Left kidney (tissue), 8 donors: Measurements from ENCODE around the gene RAB6D. TPM values are rescaled to one million over a fixed set of nuclear protein-coding genes. Genes with fewer than 3 reads are reported as not detected.
"Not testable (repeated sequence)": the region's sequence is repeated elsewhere in the genome, so short reads cannot be mapped to it uniquely, and the experiment has no call there.

Experiments used
- DNase-seq: peaks from one replicate; pipeline ENCODE4 v3.0.0-alpha.2; 2013
- long read RNA-seq, 8 donors: transcript quantifications; one replicate each; lab custom pipeline, GENCODE V29; 2026
- polyA plus RNA-seq: library from polyadenylated mRNA; unstranded; fragments of 120-200 nt; gene quantifications from one replicate; pipeline ENCODE4 v1.2.1, GENCODE V29; 2013; ENCODE audit not compliant: insufficient read length

The RAB6D gene
- 1.7 TPM for polyA plus RNA-seq
- long read RNA-seq, donor 1 = 0 reads
- long read RNA-seq, donor 2, partial matches to known transcripts = 0 of 1 reads
- long read RNA-seq, donor 2, other reads (novel, unspliced or antisense) = 0 of 1 reads
- long read RNA-seq, donor 3 = 0 reads
- long read RNA-seq, donor 4, partial matches to known transcripts = 0 of 1 reads
- long read RNA-seq, donor 4, other reads (novel, unspliced or antisense) = 0 of 1 reads
- long read RNA-seq, donor 5 = 0 reads
- long read RNA-seq, donor 6 = 0 reads
- long read RNA-seq, donor 7 = 0 reads
- long read RNA-seq, donor 8 = 0 reads

DNA sequence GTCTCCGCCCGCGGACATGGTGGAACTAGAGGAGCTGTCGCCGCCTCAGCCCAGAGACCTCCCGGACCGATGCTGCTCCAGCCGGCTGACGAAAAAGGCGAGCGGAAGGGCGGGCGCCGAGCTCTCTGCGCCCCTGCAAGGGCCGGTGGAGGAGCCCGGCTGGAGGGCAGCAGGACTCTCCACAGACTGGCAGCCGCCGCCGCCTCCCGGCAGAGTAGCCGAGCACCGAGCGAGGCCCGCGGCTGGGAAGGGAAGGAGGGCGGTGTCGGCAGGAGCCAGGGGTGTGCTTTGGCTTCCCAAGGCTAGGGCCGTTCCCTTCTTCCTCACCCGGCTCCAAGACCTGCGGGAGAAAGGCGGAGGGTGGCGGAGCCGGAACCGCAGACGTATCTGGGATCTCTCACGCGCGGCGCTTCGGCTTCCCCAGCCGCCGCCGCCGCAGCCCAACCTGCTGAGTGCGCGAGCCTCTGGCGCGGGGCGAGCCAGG is at the start of gene RAB6D:
RAB6D (minus strand) TSS at position 466 of the 484 bp plus-strand sequence; CDS start at position 18, 448 bp downstream.
- peak; percentile 10 for DNase-seq

DNA sequence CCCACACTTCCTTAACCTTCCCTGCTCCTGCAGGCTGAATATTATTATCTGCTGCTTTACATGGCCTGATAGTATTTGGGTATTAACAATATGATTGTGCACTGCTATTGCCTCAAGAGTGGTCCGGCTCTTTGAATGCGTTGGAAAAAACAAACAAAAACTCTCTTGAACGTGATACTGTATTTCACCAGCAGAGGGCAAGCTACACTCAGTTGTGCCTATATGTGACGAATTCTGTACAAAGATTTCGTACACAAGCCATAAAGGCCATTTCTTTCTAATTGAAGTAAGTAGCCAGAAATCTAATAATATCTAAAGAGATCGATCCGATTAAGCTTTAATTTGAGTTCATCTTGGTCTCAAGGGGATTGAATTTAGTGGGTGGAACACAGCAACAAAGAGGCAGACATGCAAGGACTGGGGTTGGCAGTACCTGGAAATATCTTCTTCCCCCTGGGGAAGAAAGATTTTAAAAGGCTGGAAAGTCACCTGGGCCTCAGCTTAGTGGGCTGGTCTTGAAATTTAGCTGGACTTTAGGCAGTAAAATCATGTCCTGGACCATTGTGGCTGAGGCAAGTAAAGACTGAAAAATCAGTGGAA is 49.3 kb upstream of the RAB6D start:
- peak; percentile 76 for DNase-seq

DNA sequence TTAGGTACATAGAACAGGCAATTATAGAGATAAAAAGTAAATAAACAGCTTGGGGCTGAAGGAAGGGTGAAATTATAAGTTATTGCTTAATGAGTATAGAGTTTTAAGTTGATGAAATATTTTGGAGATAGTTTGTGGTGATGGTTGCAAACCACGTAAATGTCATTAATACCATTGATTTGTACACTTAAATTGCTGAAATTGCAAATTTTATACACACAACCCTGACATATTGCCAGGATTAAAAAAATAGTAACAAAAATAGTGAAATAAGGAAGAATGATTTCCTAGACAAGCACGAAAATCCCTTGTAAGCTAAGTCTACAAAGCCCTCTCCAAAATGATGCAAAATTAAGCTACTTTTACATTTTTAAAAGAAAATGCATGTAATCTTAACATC is 46.2 kb upstream of the RAB6D start:
- DNase-seq = no peak

DNA sequence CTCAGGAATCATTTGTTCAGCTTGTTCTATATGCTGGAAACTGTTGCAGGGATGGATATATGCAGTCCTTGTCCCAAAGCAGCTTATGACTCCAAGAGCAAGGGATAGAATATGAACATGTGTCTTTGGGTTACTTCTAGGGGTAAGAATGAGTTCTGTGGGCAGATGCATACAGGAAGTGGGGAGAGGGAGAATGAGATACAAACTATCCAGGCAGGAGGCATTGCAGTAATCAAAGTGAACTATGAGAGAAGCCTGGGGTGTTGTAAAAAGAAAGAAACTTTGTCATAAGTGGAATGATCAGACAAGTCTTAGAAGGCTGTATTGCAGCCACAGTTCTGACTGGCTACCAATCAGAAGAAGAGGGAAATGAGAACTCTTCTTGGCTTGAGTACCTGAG is 44.8 kb upstream of the RAB6D start:
- DNase-seq = no peak

DNA sequence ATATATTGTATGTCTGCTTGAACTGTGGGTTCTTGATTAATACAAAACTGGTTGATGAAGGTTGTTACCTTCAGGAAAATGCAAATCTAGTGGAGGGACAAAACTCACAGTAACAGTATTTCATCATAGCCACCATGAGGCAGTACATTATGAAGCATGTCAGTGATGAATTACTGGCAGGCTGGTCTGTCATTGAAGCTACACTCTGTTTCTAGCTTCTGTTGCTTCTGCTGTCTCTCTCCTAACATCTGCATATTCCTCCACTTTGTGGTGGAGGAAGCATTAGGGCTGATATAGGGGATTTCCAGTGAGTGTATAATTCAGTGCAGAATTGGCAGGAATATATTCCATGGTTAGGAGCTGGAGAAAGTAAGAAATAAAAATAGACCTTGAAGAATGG is 44.2 kb upstream of the RAB6D start:
- no peak for DNase-seq

DNA sequence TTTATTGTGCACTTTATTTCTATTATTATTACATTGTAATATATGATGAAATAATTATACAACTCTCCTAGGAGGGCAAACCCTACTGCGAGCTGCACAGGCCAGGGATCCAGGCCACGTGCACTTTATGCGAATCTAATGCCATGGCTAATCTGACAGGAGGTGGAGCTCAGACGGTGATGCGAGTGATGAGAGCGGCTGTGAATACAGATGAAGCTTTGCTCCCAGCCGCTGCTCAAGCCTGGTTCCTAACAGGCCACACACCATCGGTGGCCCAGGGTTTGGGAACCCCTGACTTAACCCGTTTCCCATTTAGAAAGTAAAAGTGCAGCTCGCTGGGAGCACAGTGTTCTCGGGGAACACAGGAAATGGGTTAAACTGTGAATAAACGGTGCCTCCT is 40.8 kb upstream of the RAB6D start:
- DNase-seq = no peak

DNA sequence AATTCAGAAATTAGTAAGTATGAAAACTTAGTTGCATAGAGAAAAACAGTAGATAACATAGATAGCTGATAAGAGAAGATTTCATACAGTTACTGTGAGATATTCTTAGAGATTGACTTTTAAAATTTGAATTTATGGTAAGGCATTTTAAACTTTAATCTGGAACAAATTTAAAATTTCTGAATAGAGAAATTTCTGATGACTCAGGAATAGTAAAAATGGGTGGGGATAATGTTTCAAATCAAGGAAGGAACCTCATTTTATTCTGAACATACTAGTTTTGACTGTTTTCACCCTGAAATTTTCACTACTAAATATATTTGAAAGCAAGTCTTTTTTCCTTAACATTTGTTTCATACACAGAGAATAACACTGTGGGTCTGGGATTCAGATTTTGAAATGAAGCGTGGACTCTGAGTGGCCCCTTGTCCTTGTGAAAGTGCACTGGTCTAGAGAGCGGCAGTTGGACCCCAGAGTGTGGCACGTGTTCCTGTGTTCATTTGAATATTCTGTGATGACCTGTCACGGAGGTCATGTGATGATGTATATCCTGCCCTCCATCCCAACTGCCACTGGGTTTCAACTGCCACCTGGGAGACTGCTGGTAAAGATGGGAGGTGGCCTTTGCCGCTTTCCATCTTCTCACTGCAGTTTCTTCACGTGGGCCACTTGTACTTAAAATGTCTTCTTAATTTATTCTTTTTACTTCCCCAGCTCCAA is 38.5 kb upstream of the RAB6D start:
- no peak for DNase-seq

DNA sequence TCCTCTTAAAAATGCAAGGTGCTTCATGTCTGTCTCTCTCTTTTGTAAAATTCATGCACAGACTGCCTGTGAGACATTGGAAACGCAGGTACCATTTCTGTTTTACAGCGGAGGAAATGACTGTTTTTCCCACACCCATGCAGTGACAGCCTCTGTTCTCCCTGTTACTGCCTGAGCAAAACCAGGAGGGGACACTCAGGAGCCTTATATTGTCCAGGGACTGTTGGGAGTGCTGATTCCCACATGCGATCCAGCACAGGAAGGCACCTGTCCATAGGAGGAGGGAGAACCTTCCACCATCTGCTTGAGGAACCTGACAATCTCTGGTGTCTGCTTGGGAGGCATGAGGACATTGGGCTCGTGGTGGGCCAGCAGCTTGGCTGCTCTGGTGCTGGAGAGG is 36.9 kb upstream of the RAB6D start:
- no peak for DNase-seq

DNA sequence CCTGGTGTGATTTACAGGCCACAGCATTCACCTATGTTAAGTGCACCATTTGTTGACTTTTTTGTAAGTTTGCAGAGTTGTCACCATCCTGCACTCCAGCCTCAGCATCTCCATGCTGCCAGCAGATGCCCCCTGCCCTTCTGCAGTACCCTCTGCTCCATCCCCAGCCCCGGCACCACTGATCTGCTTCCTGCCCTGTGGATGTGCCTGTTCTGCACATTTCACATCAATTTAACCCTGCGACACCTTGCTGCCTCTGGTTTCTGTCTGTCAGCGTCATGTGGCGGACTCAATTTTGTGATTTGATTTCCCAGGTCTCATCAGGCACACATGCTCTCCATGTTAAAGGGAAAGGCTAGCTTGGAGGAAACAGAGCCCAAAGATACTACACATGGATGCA is 36.5 kb upstream of the RAB6D start:
- DNase-seq = not testable (repeated sequence)

DNA sequence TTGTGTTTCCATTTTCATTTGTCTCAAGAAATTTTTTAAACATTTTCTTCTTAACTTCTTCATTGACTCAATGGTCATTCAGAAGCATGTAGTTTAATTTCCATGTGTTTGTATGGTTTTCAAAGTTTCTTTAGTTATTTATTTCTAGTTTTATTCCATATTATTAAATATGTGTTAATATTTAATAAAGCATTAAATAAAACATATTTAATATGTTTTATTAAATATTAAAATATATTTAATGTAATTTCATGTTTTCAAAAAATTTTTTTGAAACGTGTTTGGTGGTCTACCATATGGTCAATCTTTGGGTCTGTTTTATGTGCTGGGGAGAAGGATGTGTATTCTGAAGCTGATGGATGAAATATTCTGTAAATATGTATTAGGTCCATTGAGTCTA is 32.2 kb upstream of the RAB6D start:
- DNase-seq = not testable (repeated sequence)

DNA sequence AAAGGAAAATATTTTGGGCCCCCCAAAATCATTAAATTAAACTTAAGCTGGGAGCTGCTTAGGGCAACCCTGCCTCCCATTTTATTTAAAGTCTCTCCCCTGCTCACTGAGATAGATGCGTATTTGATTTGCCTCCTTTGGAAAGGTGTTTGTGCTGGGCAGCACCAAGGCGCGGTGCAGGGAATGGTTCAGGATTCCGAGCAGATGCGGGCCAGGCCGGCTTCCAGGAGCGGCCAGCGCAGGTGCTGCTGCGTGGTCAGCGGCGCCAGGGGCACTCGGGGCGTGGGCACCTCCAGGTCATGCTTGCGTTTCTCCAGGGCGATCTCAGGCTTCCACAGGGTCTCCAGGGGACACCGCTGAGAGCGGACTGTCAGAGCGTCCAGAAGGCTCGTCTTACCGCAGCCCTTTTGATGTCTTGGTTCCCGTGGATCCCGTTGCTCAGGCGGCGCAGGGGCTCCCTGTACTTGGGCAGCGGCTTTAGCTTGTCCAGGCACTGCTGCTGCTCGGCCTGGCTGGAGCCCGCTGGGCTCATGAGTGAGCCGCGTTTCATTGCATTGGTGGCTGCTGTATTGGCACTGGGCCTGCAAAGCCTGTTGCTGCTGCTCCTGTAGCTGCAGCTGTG is 31.2 kb upstream of the RAB6D start:
- DNase-seq = not testable (repeated sequence)

DNA sequence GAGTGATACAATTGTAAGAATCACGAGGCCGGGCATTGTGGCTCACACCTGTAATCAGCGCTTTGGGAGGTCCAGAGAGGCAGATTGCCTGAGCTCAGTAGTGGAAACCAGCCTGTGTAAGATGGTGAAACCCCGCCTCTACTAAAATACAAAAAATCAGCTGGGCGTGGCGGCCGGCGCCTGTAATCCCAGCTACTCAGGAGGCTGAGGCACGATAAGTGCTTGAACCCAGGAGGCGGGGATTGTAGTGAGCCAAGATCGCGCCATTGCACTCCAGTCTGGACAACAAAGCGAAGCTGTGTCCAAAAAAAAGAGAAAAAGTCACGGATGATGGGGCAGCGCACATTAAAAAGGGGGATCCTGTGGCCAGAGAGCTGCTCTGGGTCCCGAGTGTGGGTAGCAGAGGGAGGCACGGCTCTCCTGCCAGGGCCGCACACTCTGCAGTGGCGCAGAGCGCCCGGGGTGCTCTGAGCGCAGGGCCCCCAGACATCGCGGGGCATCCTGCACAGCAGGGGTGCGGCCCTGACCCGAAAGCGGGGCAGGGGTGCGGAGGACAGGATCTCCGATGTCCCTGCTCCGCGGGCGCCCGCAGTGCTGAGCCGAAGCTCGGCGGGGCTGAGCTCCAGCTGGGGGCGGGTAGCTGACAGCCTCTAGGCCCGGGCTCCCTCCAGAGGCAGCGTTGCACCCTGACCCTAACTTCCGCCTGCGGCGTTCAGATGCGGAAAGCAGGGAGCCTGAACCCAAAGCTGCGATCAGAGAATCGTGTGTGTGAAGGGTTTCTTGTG is 30.4 kb upstream of the RAB6D start:
- DNase-seq = no peak

DNA sequence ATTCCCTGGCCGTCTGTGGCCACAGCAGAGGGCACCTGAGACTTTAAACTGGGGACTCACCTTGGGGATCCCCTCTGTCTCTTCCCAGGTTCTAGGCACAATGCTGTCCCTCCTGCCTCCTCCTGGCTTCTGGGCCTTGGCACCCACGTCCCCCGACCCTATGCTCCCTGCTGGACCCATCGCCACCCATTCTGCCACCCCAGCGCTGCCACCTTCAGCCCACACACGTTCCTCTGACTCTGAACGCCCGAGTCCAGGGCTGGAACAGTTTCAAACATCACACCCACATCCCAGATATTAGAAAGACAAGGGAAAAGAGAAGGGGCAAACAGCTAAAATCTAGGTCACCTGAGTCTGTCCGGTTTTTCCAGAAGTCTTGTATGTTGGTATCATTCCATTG is 28.0 kb upstream of the RAB6D start:
- not testable (repeated sequence) for DNase-seq

DNA sequence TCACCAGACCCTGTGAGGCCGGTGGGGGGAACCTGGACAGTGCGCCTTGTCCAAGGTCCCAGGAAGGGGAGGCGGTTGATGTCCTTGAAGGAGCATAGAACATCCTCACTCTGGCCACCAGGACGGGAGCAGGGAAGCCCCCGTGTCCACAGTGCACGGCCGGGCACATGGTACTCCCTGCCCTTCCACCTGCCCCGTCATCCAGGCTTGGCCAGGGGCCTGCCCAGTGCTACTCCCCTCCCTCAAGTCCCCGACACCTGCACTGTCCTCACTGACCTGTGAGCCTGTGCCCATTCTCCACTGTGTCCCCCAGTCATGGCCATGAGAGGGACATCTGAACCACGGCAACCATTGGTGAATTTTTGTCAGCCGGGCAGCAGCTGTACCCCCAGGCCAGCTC is 27.5 kb upstream of the RAB6D start:
- not testable (repeated sequence) for DNase-seq

DNA sequence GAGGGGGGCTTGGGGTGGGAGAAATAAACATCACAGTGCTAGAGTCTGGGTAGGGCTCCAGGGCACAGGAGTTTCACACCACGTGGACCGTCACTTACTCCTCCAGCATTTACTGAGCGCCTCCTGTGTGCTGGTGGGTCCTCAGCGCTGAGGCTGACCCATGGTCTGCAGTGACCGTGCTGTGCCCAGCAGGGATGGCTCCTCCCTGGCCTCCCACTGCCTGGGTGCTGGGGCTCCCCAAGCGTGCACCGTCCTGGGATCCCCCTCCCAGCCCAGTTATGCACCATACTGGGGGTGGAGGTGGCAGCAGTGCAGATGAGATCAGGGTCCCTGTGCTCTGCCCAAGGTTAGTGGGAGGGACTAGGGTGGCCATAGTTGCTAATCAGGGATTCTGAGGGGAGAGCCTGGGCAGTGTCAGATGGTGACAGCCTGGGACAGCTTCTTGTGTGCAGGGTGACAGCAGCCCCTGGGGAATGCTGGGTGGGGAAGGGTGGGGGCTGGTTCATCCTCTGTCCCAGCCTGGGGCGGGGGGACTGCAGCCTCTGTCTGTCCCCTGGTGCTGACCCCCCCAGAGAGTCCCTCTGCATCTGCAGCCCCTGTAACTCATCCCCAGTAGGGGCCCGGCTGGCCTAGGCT is 26.6 kb upstream of the RAB6D start:
- not testable (repeated sequence) for DNase-seq

DNA sequence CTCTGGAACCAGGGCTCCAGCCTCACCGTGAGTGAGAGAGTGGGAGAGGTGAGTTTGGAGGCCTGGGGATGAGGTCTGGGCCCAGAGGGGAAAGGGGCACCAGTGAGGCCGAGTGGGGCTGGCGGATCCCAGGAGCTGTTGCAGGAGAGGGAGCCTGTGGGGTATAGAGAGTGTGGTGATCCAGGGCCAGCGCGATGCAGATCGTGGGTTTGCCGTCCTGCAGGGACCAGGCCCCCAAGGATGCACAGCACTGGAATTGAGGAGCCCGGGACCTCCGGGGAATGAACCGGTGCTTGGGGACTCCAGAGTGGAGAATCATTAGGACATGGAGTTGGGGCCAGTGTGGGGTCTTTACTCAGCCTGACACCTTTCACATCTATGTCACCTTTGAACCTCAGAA is 25.7 kb upstream of the RAB6D start:
- DNase-seq = no peak

DNA sequence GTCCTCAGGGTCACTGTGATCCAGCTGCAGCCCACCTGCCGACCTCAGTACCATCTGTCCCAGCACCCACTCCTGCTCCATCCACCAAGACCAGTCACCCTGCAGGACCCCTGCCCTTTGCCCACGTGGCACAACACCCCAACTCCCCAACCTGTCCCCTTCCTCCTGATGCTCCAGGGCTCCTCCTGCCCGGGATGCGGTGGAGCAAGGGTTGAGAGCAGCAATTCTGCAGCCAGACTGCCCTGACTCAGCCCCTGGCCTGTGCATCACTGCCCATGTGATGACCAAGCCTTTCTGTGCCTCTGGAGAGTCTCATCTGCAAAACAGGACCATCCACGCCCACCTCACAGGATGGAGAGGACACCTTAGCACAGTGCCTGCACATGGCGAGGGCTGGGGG is 24.9 kb upstream of the RAB6D start:
- DNase-seq = not testable (repeated sequence)

DNA sequence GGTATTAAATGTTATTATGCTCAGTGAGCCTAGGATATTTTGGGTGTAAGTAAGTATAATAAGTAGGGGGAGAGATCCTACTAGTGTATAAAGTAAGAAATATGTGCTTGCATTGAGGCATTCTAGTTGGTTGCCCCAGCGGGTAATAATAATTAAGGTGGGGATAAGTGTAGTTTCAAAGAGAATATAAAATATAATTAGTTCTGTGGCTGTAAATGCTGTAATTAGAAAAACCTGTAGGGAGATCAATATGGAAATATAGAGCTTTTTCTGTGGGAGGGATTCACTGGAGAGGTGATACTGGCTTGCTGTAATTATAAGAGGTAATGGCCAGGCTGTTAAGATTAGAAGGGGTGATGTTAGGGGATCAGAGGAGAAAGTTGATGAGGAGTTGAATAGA is 9.1 kb upstream of the RAB6D start:
- DNase-seq = not testable (repeated sequence)

DNA sequence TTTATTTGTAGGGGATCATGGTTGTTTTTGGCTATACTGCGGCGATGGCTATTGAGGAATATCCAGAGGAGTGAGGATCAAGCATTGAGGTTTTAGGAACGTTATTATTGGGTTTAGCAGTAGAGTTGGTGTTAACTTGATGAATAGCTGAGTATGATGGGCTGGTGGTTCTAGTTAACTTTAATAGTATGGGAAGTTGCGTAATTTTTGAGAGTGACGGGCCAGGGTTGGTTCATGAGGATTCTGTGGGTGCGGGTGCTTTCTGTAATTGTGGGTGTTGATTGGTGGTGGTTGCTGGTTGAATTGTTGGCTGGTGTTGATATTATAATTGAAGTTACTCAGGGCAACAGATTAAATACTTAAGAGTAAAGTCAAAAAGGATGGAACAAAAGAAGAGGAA is 6.0 kb upstream of the RAB6D start:
- no peak for DNase-seq

DNA sequence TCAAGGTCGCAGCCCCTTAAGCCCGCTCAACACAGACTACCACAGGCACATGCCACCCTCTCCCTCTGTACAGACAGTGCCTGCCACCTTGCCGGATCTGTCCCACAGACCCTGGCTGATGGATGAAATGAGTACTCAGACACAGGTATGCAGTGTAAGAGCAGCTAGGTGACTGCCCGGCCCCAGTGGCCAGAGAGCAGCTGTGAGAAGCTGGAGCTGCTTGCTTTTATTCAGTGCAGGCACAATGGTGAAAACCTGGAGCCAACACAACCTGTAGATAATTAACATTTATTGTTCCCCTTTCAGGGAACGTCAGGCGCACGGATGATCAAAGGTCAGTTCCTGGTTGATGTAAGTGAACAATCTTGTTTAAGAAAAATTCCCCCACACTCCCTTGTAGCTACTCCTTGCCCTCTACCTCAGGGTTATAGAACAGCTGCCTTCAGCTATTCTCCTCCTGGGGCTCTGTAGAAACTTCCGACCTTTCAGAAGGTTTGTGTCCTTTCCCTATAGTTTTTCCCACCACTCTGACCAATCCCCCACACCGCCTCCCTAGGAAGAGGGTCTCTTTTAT is 4.6 kb upstream of the RAB6D start:
- not testable (repeated sequence) for DNase-seq

DNA sequence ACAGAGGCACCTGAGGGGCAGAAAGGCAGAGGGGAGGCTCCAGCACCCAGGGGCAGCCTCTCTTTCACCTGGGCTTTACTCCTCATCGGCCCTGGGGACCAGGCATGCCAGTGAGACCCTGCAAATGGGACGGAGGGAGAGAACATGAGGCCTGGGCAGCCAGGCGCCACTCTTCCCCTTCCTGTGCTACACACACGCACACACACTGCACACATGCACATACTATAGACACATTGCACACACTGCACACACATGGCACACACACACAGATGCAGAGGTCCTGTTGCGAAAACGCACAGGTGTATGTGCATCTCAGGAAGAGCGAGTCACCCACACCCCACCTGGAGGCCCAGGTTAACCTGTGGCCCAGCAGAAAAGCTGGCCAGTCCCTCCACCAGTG is 3.4 kb upstream of the RAB6D start:
- DNase-seq = no peak
